LHCN-M2 (cell line): ENCODE results near the gene CORO6. TPM values are rescaled to one million over a fixed set of nuclear protein-coding genes. Genes with fewer than 3 reads are reported as not detected.
A peak's percentile ranks its signal among the peaks of the same experiment; 100 is the strongest.

ENCODE experiments used
- DNase-seq: peaks from one replicate; pipeline ENCODE4 v3.0.0-alpha.2; 2012; ENCODE audit warnings: low read depth
- total RNA-seq: library from RNA; depleted of rRNA; stranded (reverse); fragments of >200 nt; gene quantifications from 2 replicates; pipeline ENCODE4 v1.2.3, GENCODE V29; 2014

The CORO6 gene
- total RNA-seq, 1 experiment from 2014 or later, result 41.6 TPM

GRCh38 chr17:29591146-29591736 lies 31.5 kb downstream of the CORO6 start:
- DNase-seq, result no peak

- peak; percentile 75 for DNase-seq
Measured at GRCh38 chr17:29590411-29591145, 32.1 kb downstream of the CORO6 start.

GRCh38 chr17:29589524-29590410 lies 32.9 kb downstream of the CORO6 start, which contains the start of gene GIT1:
Gene GIT1, minus strand, starts transcription at chr17:29589648. Its CDS starts 270 bp downstream, at chr17:29589378.
- DNase-seq, result peak; percentile 84

- DNase-seq, result peak; percentile 50
Measured at GRCh38 chr17:29588562-29589411, 33.9 kb downstream of the CORO6 start.

- no peak for DNase-seq
Measured at GRCh38 chr17:29588017-29588561, 34.6 kb downstream of the CORO6 start.

- DNase-seq, result no peak
Measured at GRCh38 chr17:29587591-29587990, 35.1 kb downstream of the CORO6 start.

GRCh38 chr17:29586676-29587469 lies 35.8 kb downstream of the CORO6 start:
- DNase-seq, result no peak

- no peak for DNase-seq
Measured at GRCh38 chr17:29585080-29585751, 37.5 kb downstream of the CORO6 start.

GRCh38 chr17:29584452-29585079 lies 38.1 kb downstream of the CORO6 start:
- no peak for DNase-seq

- DNase-seq, result no peak
Measured at GRCh38 chr17:29583324-29584248, 39.1 kb downstream of the CORO6 start.

GRCh38 chr17:29582772-29583171 lies 39.9 kb downstream of the CORO6 start:
- DNase-seq, result no peak

GRCh38 chr17:29582254-29582765 lies 40.4 kb downstream of the CORO6 start:
- no peak for DNase-seq

- DNase-seq, result no peak
Measured at GRCh38 chr17:29581583-29582253, 41.0 kb downstream of the CORO6 start.

GRCh38 chr17:29579866-29580771 lies 42.6 kb downstream of the CORO6 start:
- DNase-seq, result peak; percentile 75

- DNase-seq, result no peak
Measured at GRCh38 chr17:29578626-29579485, 43.9 kb downstream of the CORO6 start.
